CD14-positive monocyte (primary cell): ENCODE data around the gene SCN8A. TPM values are rescaled to one million over a fixed set of nuclear protein-coding genes. Genes with fewer than 3 reads are reported as not detected.

Experiments
- DNase-seq, 3 donors: peaks; one replicate each; pipeline ENCODE4 v3.0.0-alpha.2; 2011 to 2022
- H2AFZ ChIP-seq: 2 replicates; pipeline ENCODE4 v1.6.0; 2012; ENCODE audit warnings: mild to moderate bottlenecking, low read depth, low read length, inconsistent platforms; ENCODE audit not compliant: insufficient read depth, poor library complexity, severe bottlenecking
- H3K27ac ChIP-seq, 2 donors: 1 replicate in 1 of 2; 2 replicates in 1 of 2; pipeline ENCODE4 v1.5.1; 2012 to 2013; ENCODE audit warnings: low read length in 2 of 2, control low read depth in 1 of 2, inconsistent platforms in 1 of 2, low read depth in 1 of 2, mild to moderate bottlenecking in 1 of 2
- H3K27me3 ChIP-seq, 2 donors: one replicate each; pipeline versions ENCODE4 v1.6.0 to v1.6.1; 2011 to 2013; ENCODE audit warnings: low read length in 2 of 2; ENCODE audit not compliant: control insufficient read depth in 2 of 2, insufficient read depth in 2 of 2
- H3K36me3 ChIP-seq, 2 donors: replicated peaks in 1 of 2; 1 replicate in 1 of 2; 2 replicates in 1 of 2; pipeline versions ENCODE4 v1.5.1 to v1.6.1; 2012 to 2013; ENCODE audit warnings: low read length in 2 of 2, control low read depth in 1 of 2, inconsistent platforms in 1 of 2, mild to moderate bottlenecking in 1 of 2; ENCODE audit not compliant: insufficient read depth in 2 of 2, control insufficient read depth in 1 of 2
- H3K4me1 ChIP-seq, 2 donors: 1 replicate in 1 of 2; 2 replicates in 1 of 2; pipeline versions ENCODE4 v1.5.1 to v1.6.1; 2012 to 2013; ENCODE audit warnings: low read length in 2 of 2, control low read depth in 1 of 2, inconsistent platforms in 1 of 2, mild to moderate bottlenecking in 1 of 2, moderate library complexity in 1 of 2; ENCODE audit not compliant: insufficient read depth in 2 of 2, control insufficient read depth in 1 of 2
- H3K4me2 ChIP-seq: replicated peaks from 2 replicates; pipeline ENCODE3; 2012; ENCODE audit warnings: low read length, moderate library complexity, mild to moderate bottlenecking; ENCODE audit not compliant: poor library complexity, severe bottlenecking; ENCODE audit errors: extremely low read depth
- H3K4me3 ChIP-seq, 3 experiments: fragments of 200-600 bp in 1 of 3; sonication (generic) in 1 of 3; replicated peaks in 1 of 3; 1 replicate in 2 of 3; 2 replicates in 1 of 3; pipeline ENCODE4 v1.5.1; 2011 to 2013; ENCODE audit warnings: low read length in 3 of 3, mild to moderate bottlenecking in 3 of 3, control low read depth in 2 of 3, low read depth in 2 of 3, inconsistent platforms in 1 of 3, moderate library complexity in 1 of 3
- H3K79me2 ChIP-seq: 2 replicates; pipeline ENCODE4 v1.6.0; 2012; ENCODE audit warnings: mild to moderate bottlenecking, control low read depth, inconsistent platforms, low read length, moderate library complexity; ENCODE audit not compliant: insufficient read depth
- H3K9ac ChIP-seq: 2 replicates; pipeline ENCODE4 v1.6.0; 2017; ENCODE audit warnings: low read length, mild to moderate bottlenecking; ENCODE audit not compliant: insufficient read depth, poor library complexity, severe bottlenecking
- H3K9me3 ChIP-seq, 2 donors: replicated peaks in 1 of 2; 1 replicate in 1 of 2; 2 replicates in 1 of 2; pipeline versions ENCODE4 v1.5.1 to v1.6.1; 2012 to 2013; ENCODE audit warnings: low read length in 2 of 2, control low read depth in 1 of 2; ENCODE audit not compliant: control insufficient read depth in 1 of 2, insufficient read depth in 1 of 2
- H4K20me1 ChIP-seq: 2 replicates; pipeline ENCODE4 v1.6.0; 2012; ENCODE audit warnings: mild to moderate bottlenecking, low read length, control low read depth, moderate library complexity; ENCODE audit not compliant: insufficient read depth
- H3K27ac Mint-ChIP-seq, 7 donors: one replicate each; pipeline ENCODE4 v1.8.0; 2020; ENCODE audit warnings: mild to moderate bottlenecking in 7 of 7, mixed read lengths in 7 of 7, moderate library complexity in 6 of 7, inconsistent platforms in 2 of 7
- H3K27me3 Mint-ChIP-seq, 3 donors: one replicate each; pipeline ENCODE4 v1.8.0; 2021 to 2022; ENCODE audit warnings: low read depth in 3 of 3, mild to moderate bottlenecking in 3 of 3, mixed read lengths in 3 of 3, moderate library complexity in 3 of 3, inconsistent platforms in 1 of 3
- H3K36me3 Mint-ChIP-seq, 2 donors: one replicate each; pipeline ENCODE4 v1.8.0; 2020; ENCODE audit warnings: mixed read lengths in 2 of 2, inconsistent platforms in 1 of 2, mild to moderate bottlenecking in 1 of 2
- H3K4me1 Mint-ChIP-seq: one replicate; pipeline ENCODE4 v1.8.0; 2020; ENCODE audit warnings: mild to moderate bottlenecking, mixed read lengths
- H3K4me3 Mint-ChIP-seq, 2 donors: one replicate each; pipeline ENCODE4 v1.8.0; 2020; ENCODE audit warnings: mild to moderate bottlenecking in 2 of 2, mixed read lengths in 2 of 2, moderate library complexity in 1 of 2
- H3K9me3 Mint-ChIP-seq, 7 donors: one replicate each; pipeline ENCODE4 v1.8.0; 2020 to 2022; ENCODE audit warnings: mixed read lengths in 7 of 7, mild to moderate bottlenecking in 6 of 7, moderate library complexity in 6 of 7, inconsistent platforms in 2 of 7
- CTCF ChIP-seq: fragments of 200-600 bp; IDR thresholded peaks from one replicate; pipeline ENCODE4 v1.8.0; 2022; ENCODE audit warnings: antibody characterized with exemption, mild to moderate bottlenecking
- WGBS: methylation state at CpG from one replicate; pipeline ENCODE4 v1.1.5; 2013; ENCODE audit warnings: missing lambda C conversion rate; ENCODE audit not compliant: insufficient coverage; 5-methylcytosine and 5-hydroxymethylcytosine counted together
- intact Hi-C, 2 donors: fragments of 100-400 bp; cut with micrococcal nuclease; formaldehyde crosslinking; loops; one replicate each; pipeline versions ENCODE4 v1.15.0 to v1.15.1; 2023
- polyA plus RNA-seq, 3 donors: library from polyadenylated mRNA; depleted of rRNA in 1 of 3; unstranded in 2 of 3; stranded (reverse) in 1 of 3; fragments of 300-500 nt in 2 of 3; fragments of >200 nt in 1 of 3; fragmentation: Illumina TruSeq in 2 of 3; gene quantifications; 1 replicate in 2 of 3; 2 replicates in 1 of 3; pipeline ENCODE4 v1.2.3, GENCODE V29; 2012 to 2021

Gene SCN8A
- polyA plus RNA-seq, 3 donors = 0.03 TPM; not detected in 2

- Mint-ChIP-seq H3K27ac (peak overlapping the region in 1 of 7 donors; percentile 8), H3K4me1 (peaks cover 66% of the 10 kb centered on the region), H3K27me3 (peaks cover 0 to 2% (median 2%) of the 10 kb centered on the region in 3 donors), H3K9me3 (peaks cover 0 to 3% (median 0%) of the 10 kb centered on the region in 7 donors), H3K36me3 (peaks cover 8 to 11% of the 10 kb centered on the region in 2 donors), H3K4me3 (no peak overlapping the region)
- no peak overlapping the region for H2AFZ ChIP-seq
- DNase-seq = no peak
- H3K9me3 ChIP-seq = no peaks in the 10 kb centered on the region
- no peaks in the 10 kb centered on the region for H4K20me1 ChIP-seq
- peaks cover 5% of the 10 kb centered on the region for H3K79me2 ChIP-seq
- no peak overlapping the region for H3K27ac ChIP-seq
- H3K27me3 ChIP-seq = no peaks in the 10 kb centered on the region
- H3K4me2 ChIP-seq = no peak overlapping the region
- no peaks in the 10 kb centered on the region for H3K36me3 ChIP-seq
- H3K9ac ChIP-seq = no peak overlapping the region
- whole genome bisulfite sequencing = 94% methylated on average over 3 of the region's 5 CpGs
- H3K4me1 ChIP-seq = peaks cover 55 to 80% of the 10 kb centered on the region in 2 donors
- intact Hi-C loops = no loop called here
- H3K4me3 ChIP-seq = no peak overlapping the region
- TF ChIP-seq CTCF = no peak
These were observed 234.2 kb downstream of the SCN8A start for GRCh38 chr12:51825216-51825615.

GRCh38 chr12:51826881-51827280 is 235.8 kb downstream of the SCN8A start:
- Histone ChIP-seq H3K27ac (no peak overlapping the region), H4K20me1 (no peaks in the 10 kb centered on the region), H3K9me3 (no peaks in the 10 kb centered on the region), H3K4me3 (peak overlapping the region in 1 of 3 experiments; percentile 53), H2AFZ (no peak overlapping the region), H3K79me2 (peaks cover 3% of the 10 kb centered on the region), H3K36me3 (no peaks in the 10 kb centered on the region), H3K27me3 (no peaks in the 10 kb centered on the region), H3K4me2 (peak overlapping the region; percentile 49), H3K9ac (no peak overlapping the region), H3K4me1 (peaks cover 65 to 81% of the 10 kb centered on the region in 2 donors)
- no peak for TF ChIP-seq CTCF
- peak overlapping the region in 6 of 7 donors; percentile 10 to 74 (median 38) for H3K27ac Mint-ChIP-seq
- H3K9me3 Mint-ChIP-seq = peaks cover 0 to 3% (median 0%) of the 10 kb centered on the region in 7 donors
- H3K27me3 Mint-ChIP-seq = peaks cover 0 to 3% (median 2%) of the 10 kb centered on the region in 3 donors
- DNase-seq = no peak
- peaks cover 78% of the 10 kb centered on the region for H3K4me1 Mint-ChIP-seq
- peak overlapping the region in 1 of 2 donors; percentile 81 for H3K4me3 Mint-ChIP-seq
- H3K36me3 Mint-ChIP-seq = peaks cover 8 to 11% of the 10 kb centered on the region in 2 donors
- intact Hi-C loops = no loop called here
- WGBS = 89% methylated on average over 3 of the region's 4 CpGs
